ENCODE measurements around the gene GFOD2. TPM values are rescaled to one million over a fixed set of nuclear protein-coding genes. Genes with fewer than 3 reads are reported as not detected.
"Not testable (repeated sequence)": the region's sequence is repeated elsewhere in the genome, so short reads cannot be mapped to it uniquely, and the experiment has no call there.

The GFOD2 gene
- total RNA-seq, 1 donor from 2014 or later: 32.7 TPM

- H3K36me3 ChIP-seq: no peaks in the 10 kb centered on the region
- TF ChIP-seq CTCF (IDR thresholded peaks at IDR 0.05) (no peak), POLR2A (IDR thresholded peaks at IDR 0.05) (no peak), POLR2AphosphoS5 (IDR thresholded peaks at IDR 0.05; ENCODE audit: insufficient read depth in 1 of 2, low read depth in 1 of 2) (no peak)
- intact Hi-C loops (cut with DNase I): no loop called here
Measured at GRCh38 chr16:67758006-67758405, 38.9 kb upstream of the GFOD2 start.

GRCh38 chr16:67752641-67753040, 33.5 kb upstream of the GFOD2 start:
- peaks cover 9% of the 10 kb centered on the region for H3K4me1 ChIP-seq
- no peaks in the 10 kb centered on the region for H3K9me3 ChIP-seq
- H3K4me3 ChIP-seq: no peak overlapping the region
- no peak overlapping the region for H3K27ac ChIP-seq
- no peak for TF ChIP-seq CTCF (IDR thresholded peaks at IDR 0.05)
- TF ChIP-seq POLR2A (IDR thresholded peaks at IDR 0.05): no peak
- TF ChIP-seq POLR2AphosphoS5 (IDR thresholded peaks at IDR 0.05; ENCODE audit: insufficient read depth in 1 of 2, low read depth in 1 of 2): no peak
- no peaks in the 10 kb centered on the region for H3K27me3 ChIP-seq
- DNase-seq (ENCODE audit: extremely low spot score in 2 of 2): no peak
- peaks cover 0 to 7% of the 10 kb centered on the region in 2 donors for H3K36me3 ChIP-seq
- intact Hi-C loops (cut with DNase I): no loop called here

More at GRCh38 chr16:67758006-67758405, 38.9 kb upstream of the GFOD2 start:
- DNase-seq (ENCODE audit: extremely low spot score in 2 of 2): no peak
- no peaks in the 10 kb centered on the region for H3K27me3 ChIP-seq
- H3K27ac ChIP-seq: no peak overlapping the region
- no peaks in the 10 kb centered on the region for H3K9me3 ChIP-seq
- H3K4me1 ChIP-seq: peaks cover 6% of the 10 kb centered on the region
- no peak overlapping the region for H3K4me3 ChIP-seq

- intact Hi-C loops (cut with DNase I); DNase-seq (ENCODE audit: extremely low spot score in 2 of 2); H3K9me3 ChIP-seq; H3K4me1 ChIP-seq; H3K27ac ChIP-seq; H3K27me3 ChIP-seq; H3K4me3 ChIP-seq: not testable (repeated sequence)
- peaks cover 0 to 12% of the 10 kb centered on the region in 2 donors for H3K36me3 ChIP-seq
Measured at GRCh38 chr16:67751331-67751730, 32.2 kb upstream of the GFOD2 start.

GRCh38 chr16:67750466-67750865, 31.4 kb upstream of the GFOD2 start:
- TF ChIP-seq POLR2A (IDR thresholded peaks at IDR 0.05) (no peak), CTCF (IDR thresholded peaks at IDR 0.05) (no peak), POLR2AphosphoS5 (IDR thresholded peaks at IDR 0.05; ENCODE audit: insufficient read depth in 1 of 2, low read depth in 1 of 2) (no peak)
- no peak for DNase-seq (ENCODE audit: extremely low spot score in 2 of 2)
- no peak overlapping the region for H3K4me3 ChIP-seq
- H3K36me3 ChIP-seq: peaks cover 0 to 13% of the 10 kb centered on the region in 2 donors
- H3K9me3 ChIP-seq: no peaks in the 10 kb centered on the region
- intact Hi-C loops (cut with DNase I): no loop called here
- H3K27ac ChIP-seq: no peak overlapping the region
- H3K4me1 ChIP-seq: peaks cover 9% of the 10 kb centered on the region
- H3K27me3 ChIP-seq: no peaks in the 10 kb centered on the region

- intact Hi-C loops (cut with DNase I): no loop called here
- Histone ChIP-seq H3K27me3 (no peaks in the 10 kb centered on the region), H3K9me3 (no peaks in the 10 kb centered on the region), H3K4me1 (peaks cover 9% of the 10 kb centered on the region), H3K4me3 (no peak overlapping the region), H3K36me3 (peaks cover 0 to 17% of the 10 kb centered on the region in 2 donors), H3K27ac (no peak overlapping the region)
- DNase-seq (ENCODE audit: extremely low spot score in 2 of 2): no peak
- no peak for TF ChIP-seq POLR2AphosphoS5 (IDR thresholded peaks at IDR 0.05; ENCODE audit: insufficient read depth in 1 of 2, low read depth in 1 of 2)
- TF ChIP-seq CTCF (IDR thresholded peaks at IDR 0.05): no peak
- no peak for TF ChIP-seq POLR2A (IDR thresholded peaks at IDR 0.05)
Measured at GRCh38 chr16:67749436-67750078, 30.4 kb upstream of the GFOD2 start.

Data from vagina (tissue), 2 donors.